GM23338 (cell line): ENCODE measurements around the gene DNAAF8. TPM values are rescaled to one million over a fixed set of nuclear protein-coding genes. Genes with fewer than 3 reads are reported as not detected.
A peak's percentile ranks its signal among the peaks of the same experiment; 100 is the strongest.

Source experiments
- ATAC-seq: fragments of 200-7000 bp; cut with Tn5 transposase; 3 replicates; pipeline ENCODE4 v1.9.1; 2020
- DNase-seq: peaks from one replicate; pipeline ENCODE4 v3.0.0-alpha.2; 2015; ENCODE audit warnings: low spot score
- H2AFZ ChIP-seq: fragments of 200-600 bp; sonication (generic); 2 replicates; pipeline ENCODE4 v1.8.0; 2016; ENCODE audit warnings: antibody characterized with exemption, mild to moderate bottlenecking, moderate library complexity
- H3F3A ChIP-seq: fragments of 200-600 bp; sonication (generic); replicated peaks from 2 replicates; pipeline ENCODE4 v1.8.0; 2017; ENCODE audit warnings: antibody characterized with exemption, mixed run types, low read depth
- H3K27ac ChIP-seq: fragments of 200-600 bp; sonication (generic); 2 replicates; pipeline ENCODE4 v1.6.1; 2016; ENCODE audit warnings: low read depth
- H3K27me3 ChIP-seq: fragments of 200-600 bp; sonication (generic); 2 replicates; pipeline ENCODE4 v1.8.0; 2016; ENCODE audit warnings: mild to moderate bottlenecking, mixed run types, moderate library complexity; ENCODE audit not compliant: insufficient read depth
- H3K36me3 ChIP-seq: fragments of 200-600 bp; sonication (generic); 2 replicates; pipeline ENCODE4 v1.8.0; 2016; ENCODE audit warnings: mild to moderate bottlenecking; ENCODE audit not compliant: insufficient read depth
- H3K4me1 ChIP-seq: fragments of 200-600 bp; sonication (generic); 2 replicates; pipeline ENCODE4 v1.8.0; 2016; ENCODE audit warnings: mild to moderate bottlenecking, moderate library complexity; ENCODE audit not compliant: insufficient read depth
- H3K4me2 ChIP-seq: fragments of 200-600 bp; sonication (generic); 2 replicates; pipeline ENCODE4 v1.7.1; 2017; ENCODE audit warnings: mixed run types
- H3K4me3 ChIP-seq: fragments of 200-600 bp; sonication (generic); 2 replicates; pipeline ENCODE4 v1.6.1; 2016; ENCODE audit warnings: mixed run types
- H3K79me2 ChIP-seq: fragments of 200-600 bp; sonication (generic); replicated peaks from 2 replicates; pipeline ENCODE4 v1.8.0; 2017; ENCODE audit warnings: mild to moderate bottlenecking; ENCODE audit not compliant: insufficient read depth
- H3K9me2 ChIP-seq: fragments of 200-600 bp; sonication (generic); 2 replicates; pipeline ENCODE4 v1.8.0; 2017; ENCODE audit not compliant: insufficient read depth
- H4K20me1 ChIP-seq: fragments of 200-600 bp; sonication (generic); replicated peaks from 2 replicates; pipeline ENCODE4 v1.8.0; 2017; ENCODE audit warnings: mild to moderate bottlenecking; ENCODE audit not compliant: insufficient read depth
- H3K27ac Mint-ChIP-seq: 2 replicates; pipeline ENCODE4 v1.8.0; 2020; ENCODE audit warnings: inconsistent platforms, mild to moderate bottlenecking, moderate library complexity, mixed read lengths
- H3K27me3 Mint-ChIP-seq: 3 replicates; pipeline ENCODE4 v1.8.0; 2022; ENCODE audit warnings: low read depth, mild to moderate bottlenecking, moderate library complexity, mixed read lengths, inconsistent platforms; ENCODE audit not compliant: insufficient read depth, poor library complexity
- H3K36me3 Mint-ChIP-seq: 3 replicates; pipeline ENCODE4 v1.8.0; 2021; ENCODE audit warnings: low read depth, mild to moderate bottlenecking, inconsistent platforms, moderate library complexity, mixed read lengths
- H3K4me1 Mint-ChIP-seq: 3 replicates; pipeline ENCODE4 v1.8.0; 2020; ENCODE audit warnings: mild to moderate bottlenecking, inconsistent platforms, mixed read lengths
- H3K4me3 Mint-ChIP-seq: 3 replicates; pipeline ENCODE4 v1.8.0; 2021; ENCODE audit warnings: moderate library complexity, mild to moderate bottlenecking, inconsistent platforms, mixed read lengths
- H3K9me3 Mint-ChIP-seq: 3 replicates; pipeline ENCODE4 v1.8.0; 2020; ENCODE audit warnings: moderate library complexity, mild to moderate bottlenecking, inconsistent platforms, mixed read lengths
- CREB1 ChIP-seq: fragments of 250-450 bp; sonication (Bioruptor Pico); IDR thresholded peaks from 2 replicates; pipeline ENCODE4 v1.5.0; 2020; ENCODE audit warnings: low read depth, mild to moderate bottlenecking, moderate library complexity
- EZH2 ChIP-seq: fragments of 200-600 bp; sonication (generic); IDR thresholded peaks from one replicate; pipeline ENCODE4 v1.8.0; 2017; ENCODE audit warnings: antibody characterized with exemption, mild to moderate bottlenecking, low read depth; ENCODE audit not compliant: unreplicated experiment
- EZH2phosphoT487 ChIP-seq: fragments of 200-600 bp; sonication (generic); IDR thresholded peaks from one replicate; pipeline ENCODE4 v1.8.1; 2018; ENCODE audit warnings: antibody characterized with exemption; ENCODE audit not compliant: unreplicated experiment
- JUNB ChIP-seq: IDR thresholded peaks from one replicate; pipeline ENCODE4 v1.6.1; 2016; ENCODE audit warnings: antibody characterized with exemption; ENCODE audit not compliant: unreplicated experiment
- REST ChIP-seq: IDR thresholded peaks from one replicate; pipeline ENCODE4 v1.6.1; 2018; ENCODE audit warnings: antibody characterized with exemption; ENCODE audit not compliant: unreplicated experiment
- STAT1 ChIP-seq: IDR thresholded peaks from one replicate; pipeline ENCODE4 v1.6.1; 2016; ENCODE audit warnings: antibody characterized with exemption; ENCODE audit not compliant: unreplicated experiment
- ZNF331 ChIP-seq: fragments of 250-450 bp; sonication (Bioruptor Pico); IDR thresholded peaks from 2 replicates; pipeline ENCODE4 v1.5.0; 2020; ENCODE audit warnings: low read depth, mild to moderate bottlenecking, moderate library complexity
- polyA plus RNA-seq: library from polyadenylated mRNA; unstranded; fragments of >200 nt; fragmentation: Nextera tagmentation; extraction: Ambion mirVana; gene quantifications from 2 replicates; pipeline ENCODE4 v1.2.1, GENCODE V29; 2016
- total RNA-seq: library from RNA; depleted of rRNA; stranded (reverse); fragments of >200 nt; shearing (Covaris generic); gene quantifications from 2 replicates; pipeline ENCODE4 v1.2.3, GENCODE V29; 2014

DNAAF8 gene
- total and polyA plus RNA-seq, 2 experiments from 2014 or later: 0.34 to 1.3 TPM

- H3K36me3 Mint-ChIP-seq: no peaks in the 10 kb centered on the region
- TF ChIP-seq ZNF331 (CRISPR knock-in tag) (no peak), CREB1 (CRISPR knock-in tag) (no peak), STAT1 (no peak), EZH2 (no peak)
- H3K79me2 ChIP-seq: no peaks in the 10 kb centered on the region
- H3K9me2 ChIP-seq: no peaks in the 10 kb centered on the region
- H3K4me2 ChIP-seq: no peak overlapping the region
- no peak overlapping the region for H3K4me3 ChIP-seq
- H3K4me1 Mint-ChIP-seq: peaks cover 20% of the 10 kb centered on the region
- no peak overlapping the region for H2AFZ ChIP-seq
- no peaks in the 10 kb centered on the region; the same call in 1 of the 2 replicates for H4K20me1 ChIP-seq
- no peak for DNase-seq
- peaks cover 3% of the 10 kb centered on the region; the same call in 1 of the 2 replicates for H3F3A ChIP-seq
- H3K27me3 ChIP-seq: no peaks in the 10 kb centered on the region
- ATAC-seq: peak; percentile 32
- H3K4me1 ChIP-seq: peaks cover 14% of the 10 kb centered on the region
- no peaks in the 10 kb centered on the region for H3K36me3 ChIP-seq
- peaks cover 15% of the 10 kb centered on the region for H3K27me3 Mint-ChIP-seq
- no peaks in the 10 kb centered on the region for H3K9me3 Mint-ChIP-seq
- no peak overlapping the region for H3K27ac ChIP-seq
- H3K27ac Mint-ChIP-seq: no peak overlapping the region
- no peak overlapping the region for H3K4me3 Mint-ChIP-seq
These were observed 10.4 kb downstream of the DNAAF8 start for GRCh38 chr16:4744555-4745273.

GRCh38 chr16:4745274-4745569 lies 10.9 kb downstream of the DNAAF8 start:
- peak; percentile 47 for DNase-seq
- TF ChIP-seq REST (no peak), JUNB (no peak), EZH2phosphoT487 (no peak)
- Histone ChIP-seq H3K4me1 (peaks cover 14% of the 10 kb centered on the region), H4K20me1 (no peaks in the 10 kb centered on the region; the same call in 1 of the 2 replicates), H3K9me2 (no peaks in the 10 kb centered on the region), H2AFZ (no peak overlapping the region), H3K4me3 (no peak overlapping the region), H3K27me3 (no peaks in the 10 kb centered on the region), H3K36me3 (no peaks in the 10 kb centered on the region), H3K4me2 (no peak overlapping the region), H3K27ac (0 out of 2 replicates have a peak overlapping the region, but pooled peaks have one; percentile 39), H3F3A (peaks cover 3% of the 10 kb centered on the region; the same call in 1 of the 2 replicates), H3K79me2 (no peaks in the 10 kb centered on the region)
- Mint-ChIP-seq H3K36me3 (no peaks in the 10 kb centered on the region), H3K27me3 (peaks cover 15% of the 10 kb centered on the region), H3K9me3 (no peaks in the 10 kb centered on the region), H3K4me3 (no peak overlapping the region), H3K27ac (no peak overlapping the region), H3K4me1 (peaks cover 20% of the 10 kb centered on the region)
- peak; percentile 59 for ATAC-seq
